Immature natural killer cell (primary cell): ENCODE measurements around the gene SLC24A3. TPM values are rescaled to one million over a fixed set of nuclear protein-coding genes. Genes with fewer than 3 reads are reported as not detected.

Source experiments
- DNase-seq, 3 donors: peaks; one replicate each; pipeline ENCODE4 v3.0.0; 2022; ENCODE audit warnings: mixed read lengths in 1 of 3
- H3K27ac Mint-ChIP-seq, 6 donors: one replicate each; pipeline ENCODE4 v1.8.0; 2020; ENCODE audit warnings: mixed read lengths in 6 of 6, mild to moderate bottlenecking in 5 of 6, inconsistent platforms in 4 of 6, moderate library complexity in 3 of 6
- H3K27me3 Mint-ChIP-seq, 3 donors: one replicate each; pipeline ENCODE4 v1.8.0; 2020 to 2021; ENCODE audit warnings: low read depth in 3 of 3, mild to moderate bottlenecking in 3 of 3, mixed read lengths in 3 of 3, moderate library complexity in 3 of 3, inconsistent platforms in 1 of 3
- H3K36me3 Mint-ChIP-seq, 3 donors: one replicate each; pipeline ENCODE4 v1.8.0; 2020; ENCODE audit warnings: mixed read lengths in 3 of 3, inconsistent platforms in 2 of 3, mild to moderate bottlenecking in 2 of 3
- H3K4me1 Mint-ChIP-seq, 2 donors: one replicate each; pipeline ENCODE4 v1.8.0; 2020; ENCODE audit warnings: inconsistent platforms in 2 of 2, mild to moderate bottlenecking in 2 of 2, mixed read lengths in 2 of 2, moderate library complexity in 1 of 2
- H3K4me3 Mint-ChIP-seq, 5 donors: one replicate each; pipeline ENCODE4 v1.8.0; 2020; ENCODE audit warnings: mild to moderate bottlenecking in 5 of 5, mixed read lengths in 5 of 5, inconsistent platforms in 3 of 5, moderate library complexity in 3 of 5
- H3K9me3 Mint-ChIP-seq, 6 donors: one replicate each; pipeline ENCODE4 v1.8.0; 2020; ENCODE audit warnings: mild to moderate bottlenecking in 6 of 6, mixed read lengths in 6 of 6, inconsistent platforms in 4 of 6, moderate library complexity in 3 of 6
- polyA plus RNA-seq, 3 donors: library from polyadenylated mRNA; unstranded; fragments of 300-500 nt; fragmentation: Illumina TruSeq; gene quantifications; one replicate each; pipeline ENCODE4 v1.2.3, GENCODE V29; 2021

SLC24A3 gene
- polyA plus RNA-seq, 3 donors from 2014 or later, result 0.10 TPM; not detected in 2

DNA sequence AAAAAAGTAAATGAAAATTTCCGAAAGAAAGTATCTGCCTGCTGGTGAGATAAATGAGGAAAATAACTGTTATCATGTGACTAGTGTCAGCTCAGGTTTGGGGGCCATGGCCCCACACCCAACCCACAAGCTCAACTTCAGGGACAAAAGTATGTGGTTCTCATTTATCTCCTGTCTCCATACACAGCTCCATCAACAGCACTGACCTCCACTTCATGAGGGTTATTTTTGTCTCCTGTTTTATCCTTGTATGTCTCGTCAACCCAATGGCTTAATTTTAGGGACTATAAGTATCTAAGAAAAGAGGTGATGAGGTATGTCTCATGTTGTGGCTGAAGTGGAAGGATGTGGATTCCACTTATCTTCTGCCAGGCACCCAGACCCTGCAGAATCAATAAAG lies 274.0 kb downstream of the SLC24A3 start:
- Mint-ChIP-seq H3K27ac (no peak overlapping the region), H3K9me3 (peaks cover 0 to 2% (median 0%) of the 10 kb centered on the region in 6 donors)
- DNase-seq, result no peak

DNA sequence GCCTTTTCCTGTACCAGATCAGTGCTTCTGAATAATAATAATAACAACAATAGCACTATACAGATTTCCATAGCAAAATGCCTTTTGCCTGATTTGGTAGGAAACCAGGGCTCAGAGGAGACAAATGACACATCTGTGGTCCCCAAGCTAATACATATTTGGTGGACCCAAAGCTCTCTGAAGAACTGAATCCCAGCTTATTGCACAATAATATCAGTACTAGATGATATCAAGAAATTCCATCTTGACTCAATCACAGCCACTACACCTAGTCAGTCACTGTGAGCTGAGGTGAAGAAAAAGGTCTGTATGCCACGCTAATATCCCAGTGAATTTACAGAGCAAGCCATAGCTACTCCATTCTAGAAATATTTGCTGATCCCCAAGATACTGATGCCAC lies 275.0 kb downstream of the SLC24A3 start:
- no peaks in the 10 kb centered on the region for H3K4me1 Mint-ChIP-seq
- no peak overlapping the region for H3K4me3 Mint-ChIP-seq
- no peaks in the 10 kb centered on the region for H3K36me3 Mint-ChIP-seq
- no peaks in the 10 kb centered on the region for H3K9me3 Mint-ChIP-seq
- DNase-seq, result no peak
- H3K27me3 Mint-ChIP-seq, result peaks cover 0 to 4% (median 3%) of the 10 kb centered on the region in 3 donors
- no peak overlapping the region for H3K27ac Mint-ChIP-seq

More for the DNA sequence above, 274.0 kb downstream of the SLC24A3 start:
- H3K36me3 Mint-ChIP-seq, result no peaks in the 10 kb centered on the region
- H3K27me3 Mint-ChIP-seq, result peaks cover 0 to 4% (median 3%) of the 10 kb centered on the region in 3 donors
- no peaks in the 10 kb centered on the region for H3K4me1 Mint-ChIP-seq
- no peak overlapping the region for H3K4me3 Mint-ChIP-seq

DNA sequence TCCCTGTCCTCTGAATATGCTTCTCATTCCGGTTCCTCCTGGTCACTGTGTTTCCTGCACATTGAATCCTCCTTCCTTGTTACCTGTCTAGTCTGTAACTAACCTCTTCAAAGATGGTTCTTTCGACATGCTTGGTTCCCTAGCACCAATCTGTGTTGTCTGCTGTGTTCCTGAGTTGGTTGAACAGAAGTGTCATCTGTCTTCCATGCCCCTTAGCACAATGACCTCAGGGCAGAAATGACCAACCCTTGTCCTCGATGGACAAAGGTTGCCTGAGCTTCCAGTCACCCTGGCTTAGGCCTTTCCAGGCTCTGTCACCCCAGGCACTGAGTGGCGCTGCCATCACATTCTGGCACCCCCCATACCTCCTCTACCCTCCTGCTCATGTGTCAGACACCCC lies 278.8 kb downstream of the SLC24A3 start:
- H3K27me3 Mint-ChIP-seq, result peaks cover 0 to 1% (median 0%) of the 10 kb centered on the region in 3 donors
- no peak for DNase-seq
- H3K36me3 Mint-ChIP-seq, result no peaks in the 10 kb centered on the region
- no peak overlapping the region for H3K27ac Mint-ChIP-seq
- H3K4me3 Mint-ChIP-seq, result no peak overlapping the region
- no peaks in the 10 kb centered on the region for H3K4me1 Mint-ChIP-seq
- H3K9me3 Mint-ChIP-seq, result no peaks in the 10 kb centered on the region

DNA sequence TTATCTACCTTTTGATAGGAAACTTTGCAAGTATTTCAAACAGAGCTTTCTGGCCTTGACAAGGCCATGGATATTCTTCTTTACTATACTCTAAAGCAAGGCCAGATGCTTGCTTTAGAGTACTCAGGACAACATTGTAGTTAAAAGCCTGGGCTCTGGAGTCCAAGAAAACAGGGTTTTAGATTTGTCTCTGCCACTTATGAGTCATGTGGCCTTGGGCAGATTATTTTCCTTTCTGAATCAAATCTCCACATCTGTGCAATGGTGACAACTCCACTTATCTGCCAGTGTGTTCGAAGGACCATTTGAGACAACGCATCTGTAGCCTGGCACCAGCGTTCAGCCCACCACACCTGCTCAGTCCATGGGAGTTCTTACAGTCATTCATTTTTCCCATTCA lies 279.7 kb downstream of the SLC24A3 start:
- H3K27ac Mint-ChIP-seq, result no peak overlapping the region
- no peaks in the 10 kb centered on the region for H3K4me1 Mint-ChIP-seq
- H3K36me3 Mint-ChIP-seq, result no peaks in the 10 kb centered on the region
- H3K4me3 Mint-ChIP-seq, result no peak overlapping the region
- no peaks in the 10 kb centered on the region for H3K9me3 Mint-ChIP-seq
- no peak for DNase-seq
- H3K27me3 Mint-ChIP-seq, result peaks cover 0 to 1% (median 0%) of the 10 kb centered on the region in 3 donors

DNA sequence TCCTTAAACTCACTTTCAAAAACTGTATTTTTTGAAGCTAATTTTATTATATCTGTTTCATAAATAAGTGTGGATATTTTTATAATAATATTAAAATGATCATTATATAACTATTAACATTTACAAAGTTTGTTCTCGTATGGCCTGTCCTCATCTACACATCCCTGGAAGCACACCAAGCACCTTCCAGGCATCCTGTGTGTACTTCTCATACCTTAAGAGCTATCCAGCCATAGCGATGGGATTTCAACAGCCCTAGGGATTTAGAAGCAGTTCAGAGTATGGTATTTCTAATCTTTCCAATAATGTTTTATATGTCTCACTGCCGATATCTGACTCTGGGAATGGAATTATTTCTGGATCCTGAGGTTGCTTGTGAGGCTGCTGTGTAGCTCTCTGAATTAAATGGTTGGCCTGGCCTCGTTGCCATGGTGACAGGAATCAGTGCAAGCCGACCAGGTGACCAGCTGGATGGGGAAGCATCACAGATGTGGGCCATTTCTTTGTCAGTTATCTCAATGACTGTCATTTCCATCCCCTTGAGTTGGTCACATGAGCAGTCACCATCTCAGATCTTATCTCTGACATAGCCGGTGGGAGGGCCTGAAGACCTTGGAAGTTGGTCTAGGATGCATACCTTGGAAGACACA lies 280.4 kb downstream of the SLC24A3 start:
- DNase-seq, result no peak
- Mint-ChIP-seq H3K9me3 (no peaks in the 10 kb centered on the region), H3K4me3 (no peak overlapping the region), H3K27ac (no peak overlapping the region), H3K36me3 (no peaks in the 10 kb centered on the region), H3K4me1 (no peaks in the 10 kb centered on the region), H3K27me3 (peaks cover 0 to 1% (median 0%) of the 10 kb centered on the region in 3 donors)

DNA sequence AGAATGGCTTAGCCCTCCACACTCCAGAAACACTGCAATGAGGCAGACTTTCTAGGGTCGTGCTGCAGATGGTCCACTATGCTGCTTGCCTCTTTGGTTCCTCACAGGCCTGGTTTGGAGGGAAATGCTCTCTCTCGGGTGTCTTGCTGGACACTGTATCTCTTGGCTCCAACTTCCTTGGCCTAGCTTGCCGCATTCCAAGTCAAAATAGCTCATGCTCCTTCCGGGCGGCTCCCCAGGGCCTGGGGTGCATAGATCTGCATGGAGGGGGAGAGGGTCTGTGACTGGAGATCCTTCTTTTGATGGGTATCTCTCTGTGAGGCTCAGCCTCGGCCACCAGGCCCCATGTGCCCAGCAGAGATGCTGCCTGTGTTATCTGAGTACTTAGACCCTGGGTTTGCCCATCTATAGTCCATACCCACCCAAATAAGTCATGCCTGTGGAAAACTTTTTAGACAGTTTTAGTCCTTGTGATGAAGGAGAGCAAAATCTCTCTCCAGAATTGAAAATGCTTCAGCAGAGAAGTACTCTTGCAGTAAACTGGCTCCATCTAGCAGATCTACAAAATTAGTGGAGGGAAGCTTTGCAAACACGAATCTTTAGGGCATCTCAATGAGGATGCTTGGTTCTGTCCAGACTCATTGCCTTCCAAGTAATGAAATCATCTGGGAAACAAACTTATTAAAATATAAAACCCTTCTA lies 281.5 kb downstream of the SLC24A3 start:
- Mint-ChIP-seq H3K36me3 (no peaks in the 10 kb centered on the region), H3K4me1 (peaks cover 0 to 3% of the 10 kb centered on the region in 2 donors), H3K27me3 (peaks cover 0 to 3% (median 1%) of the 10 kb centered on the region in 3 donors)

DNA sequence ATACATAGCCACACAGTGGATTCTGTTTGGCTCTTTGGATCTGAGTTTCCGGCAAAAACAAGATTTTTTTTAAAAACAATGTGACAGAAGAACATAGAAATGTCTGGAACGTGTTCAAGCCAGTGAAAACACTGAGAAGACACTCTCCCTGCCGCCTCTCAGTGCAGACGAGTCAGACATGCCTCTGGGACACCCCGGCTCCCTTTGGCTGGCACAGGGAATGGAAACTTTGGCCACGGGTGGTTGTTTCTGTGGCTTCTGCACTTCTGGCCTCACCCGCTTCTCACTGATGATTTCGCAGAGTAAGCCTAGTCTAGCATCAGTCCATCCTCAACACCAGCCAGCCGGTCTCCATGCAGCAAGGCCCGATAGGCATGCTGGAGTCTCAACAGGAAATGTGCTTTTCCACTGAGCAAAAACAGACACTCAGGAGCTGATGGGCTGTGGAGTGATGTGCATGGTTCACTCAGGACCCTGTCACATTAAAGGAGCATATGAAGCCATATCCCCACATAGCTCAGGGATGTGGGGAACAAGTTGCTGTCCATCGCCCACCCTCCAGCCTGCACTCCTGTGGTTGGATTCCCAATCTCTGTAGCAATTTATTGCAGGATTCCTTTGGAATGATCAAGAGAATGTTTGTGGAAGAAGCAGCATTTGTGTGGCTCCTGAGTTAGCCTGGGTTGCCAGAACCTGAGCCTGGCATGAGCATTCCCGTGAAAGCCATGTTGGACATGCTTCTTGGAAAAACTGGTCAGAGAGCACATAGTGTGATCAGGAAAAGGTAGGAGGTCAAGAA lies 283.7 kb downstream of the SLC24A3 start:
- DNase-seq, result no peak
- Mint-ChIP-seq H3K4me1 (peaks cover 0 to 3% of the 10 kb centered on the region in 2 donors), H3K36me3 (no peaks in the 10 kb centered on the region), H3K27me3 (peaks cover 0 to 3% (median 1%) of the 10 kb centered on the region in 3 donors), H3K4me3 (no peak overlapping the region), H3K27ac (no peak overlapping the region), H3K9me3 (no peaks in the 10 kb centered on the region)

More for the DNA sequence above, 281.5 kb downstream of the SLC24A3 start:
- H3K9me3 Mint-ChIP-seq, result no peaks in the 10 kb centered on the region
- H3K4me3 Mint-ChIP-seq, result no peak overlapping the region
- DNase-seq, result no peak
- no peak overlapping the region for H3K27ac Mint-ChIP-seq

DNA sequence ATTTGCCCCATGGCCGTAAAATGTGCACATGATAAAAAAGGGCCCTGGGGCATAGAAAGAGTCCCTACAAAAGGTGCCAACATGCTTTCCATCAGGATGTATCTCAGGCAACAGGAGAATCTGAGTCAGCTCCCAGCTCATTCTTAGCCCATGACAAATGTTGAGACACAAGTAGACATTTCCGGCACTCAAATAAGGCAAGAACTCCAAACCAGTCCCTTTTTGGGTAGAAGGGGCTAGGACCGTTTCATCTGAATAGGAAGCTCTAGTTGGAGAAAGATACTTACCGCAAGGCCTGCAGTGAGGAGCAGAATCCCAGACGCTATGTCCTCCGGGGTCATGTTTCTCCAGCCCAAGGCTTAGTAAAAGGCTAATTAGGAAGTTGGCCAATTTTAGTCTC lies 284.6 kb downstream of the SLC24A3 start:
- Mint-ChIP-seq H3K4me3 (no peak overlapping the region), H3K27ac (no peak overlapping the region), H3K27me3 (peaks cover 0 to 3% (median 0%) of the 10 kb centered on the region in 3 donors), H3K36me3 (no peaks in the 10 kb centered on the region), H3K9me3 (no peaks in the 10 kb centered on the region), H3K4me1 (peaks cover 0 to 3% of the 10 kb centered on the region in 2 donors)
- DNase-seq, result no peak

DNA sequence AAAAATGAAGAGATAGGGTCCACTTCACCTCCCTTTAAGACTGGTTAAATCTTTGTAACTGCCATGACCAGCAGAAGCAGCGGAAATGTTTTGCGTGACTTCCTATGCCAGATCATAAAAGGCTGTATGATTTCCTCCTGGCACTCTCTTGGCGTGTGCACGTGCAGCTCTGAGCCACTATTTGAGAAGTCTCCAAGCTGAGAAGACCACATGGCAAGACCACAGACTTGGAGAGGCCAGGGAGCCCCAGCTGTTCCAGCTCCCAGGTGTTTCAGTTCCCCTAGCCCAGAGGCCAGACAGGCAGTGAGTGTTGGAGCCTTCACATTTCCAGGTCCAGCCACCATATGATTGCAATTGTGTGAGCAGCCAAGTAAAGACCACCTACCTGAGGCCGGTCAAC lies 286.3 kb downstream of the SLC24A3 start:
- Mint-ChIP-seq H3K27me3 (peaks cover 0 to 3% (median 0%) of the 10 kb centered on the region in 3 donors), H3K27ac (no peak overlapping the region), H3K4me3 (no peak overlapping the region), H3K36me3 (no peaks in the 10 kb centered on the region), H3K4me1 (peaks cover 0 to 3% of the 10 kb centered on the region in 2 donors), H3K9me3 (no peaks in the 10 kb centered on the region)
- DNase-seq, result no peak

DNA sequence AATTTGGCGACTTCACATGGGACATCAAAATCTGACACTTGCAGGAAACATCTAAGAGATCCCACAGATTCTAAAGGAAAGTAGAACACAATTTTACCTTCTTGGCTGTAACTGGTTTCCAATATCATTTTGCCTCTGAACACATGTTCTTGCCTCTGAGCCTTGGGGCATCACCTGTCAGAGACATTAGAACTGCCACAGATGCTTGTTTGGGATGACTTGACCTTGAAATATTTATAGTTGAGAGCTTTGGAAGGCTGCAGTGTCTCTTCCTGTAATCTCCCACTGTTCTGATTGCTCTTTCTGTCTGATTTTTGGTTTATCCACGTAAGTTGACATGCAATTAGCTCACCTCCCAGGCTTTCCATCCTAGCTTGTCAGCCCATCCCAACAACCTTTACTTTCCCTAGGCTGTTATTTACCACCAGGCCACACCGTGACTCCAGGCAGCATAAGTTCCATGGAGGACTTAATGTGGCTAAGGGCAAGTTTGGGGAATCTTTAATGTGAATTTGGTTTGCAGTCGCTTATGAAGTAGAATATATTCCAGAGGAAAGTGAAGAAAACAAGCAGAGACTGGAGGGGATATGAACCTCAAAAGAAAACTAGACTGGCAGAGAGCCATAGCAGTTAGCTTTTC lies 289.2 kb downstream of the SLC24A3 start:
- Mint-ChIP-seq H3K27me3 (peaks cover 0 to 3% (median 0%) of the 10 kb centered on the region in 3 donors), H3K27ac (no peak overlapping the region), H3K4me3 (no peak overlapping the region), H3K4me1 (peaks cover 0 to 3% of the 10 kb centered on the region in 2 donors), H3K9me3 (no peaks in the 10 kb centered on the region), H3K36me3 (no peaks in the 10 kb centered on the region)
- DNase-seq, result no peak

DNA sequence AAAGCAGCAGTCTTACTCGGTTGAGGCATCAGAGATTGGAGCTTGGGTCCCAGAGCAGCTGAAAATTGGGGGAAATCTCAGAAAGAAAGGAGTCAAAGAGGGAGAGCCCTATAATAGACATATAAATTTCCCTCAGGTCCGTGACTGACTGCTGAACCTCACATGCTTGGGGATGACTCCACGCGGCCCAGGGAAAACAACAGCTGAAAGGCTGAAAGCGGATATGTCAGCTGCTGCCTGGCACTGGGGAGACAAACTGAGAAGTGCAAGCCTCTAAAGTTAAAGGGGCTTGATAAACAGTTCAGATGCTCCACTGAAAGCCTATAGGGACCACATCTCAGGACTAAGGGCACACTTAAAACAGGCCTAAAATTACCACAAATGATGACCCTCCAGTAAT lies 289.7 kb downstream of the SLC24A3 start:
- Mint-ChIP-seq H3K9me3 (no peaks in the 10 kb centered on the region), H3K4me3 (no peak overlapping the region), H3K27ac (no peak overlapping the region), H3K36me3 (no peaks in the 10 kb centered on the region), H3K27me3 (peaks cover 0 to 3% (median 0%) of the 10 kb centered on the region in 3 donors), H3K4me1 (peaks cover 0 to 3% of the 10 kb centered on the region in 2 donors)
- DNase-seq, result no peak

DNA sequence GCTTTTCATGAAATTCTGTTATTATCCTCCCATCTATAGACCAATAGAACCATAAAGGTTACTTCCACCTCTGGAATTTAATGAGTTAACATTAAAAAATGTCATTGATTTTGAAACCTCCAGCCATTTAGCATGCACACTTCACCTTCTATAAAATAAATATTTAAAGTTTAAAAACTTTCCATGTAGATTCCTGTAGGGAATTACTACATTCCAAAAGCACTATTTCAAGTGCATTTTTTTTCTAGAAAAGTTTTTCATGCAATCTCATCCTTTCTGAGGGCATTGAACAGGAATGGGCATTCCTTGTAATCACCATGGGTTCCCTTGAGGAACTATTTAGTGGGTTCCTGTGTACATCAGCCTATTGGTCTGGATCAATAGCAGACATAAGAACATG lies 291.8 kb downstream of the SLC24A3 start:
- Mint-ChIP-seq H3K27me3 (no peaks in the 10 kb centered on the region), H3K9me3 (no peaks in the 10 kb centered on the region), H3K4me1 (peaks cover 3 to 4% of the 10 kb centered on the region in 2 donors), H3K27ac (no peak overlapping the region), H3K36me3 (no peaks in the 10 kb centered on the region), H3K4me3 (no peak overlapping the region)
- DNase-seq, result no peak

DNA sequence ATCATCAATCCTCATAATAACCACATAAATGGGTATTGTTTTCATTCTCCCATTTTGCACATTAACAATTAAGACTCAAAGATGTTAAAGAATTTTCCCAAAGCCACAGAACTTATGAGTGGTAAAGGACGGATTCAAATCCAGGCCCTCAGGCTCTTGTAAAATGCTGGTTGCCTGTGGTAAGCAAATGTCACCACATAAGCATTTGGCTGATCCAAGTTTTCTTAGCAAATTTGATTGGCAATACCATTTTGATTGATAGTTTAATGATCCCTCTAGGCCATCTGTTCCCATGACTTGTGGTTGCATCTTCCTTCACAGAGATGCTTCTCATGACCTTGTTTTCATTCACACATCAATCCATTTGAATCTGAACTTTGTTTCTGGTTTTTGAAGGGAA lies 293.6 kb downstream of the SLC24A3 start:
- Mint-ChIP-seq H3K27me3 (no peaks in the 10 kb centered on the region), H3K9me3 (no peaks in the 10 kb centered on the region), H3K27ac (no peak overlapping the region)

More for the DNA sequence above, 293.6 kb downstream of the SLC24A3 start:
- no peak for DNase-seq
- Mint-ChIP-seq H3K4me3 (no peak overlapping the region), H3K4me1 (peaks cover 3 to 4% of the 10 kb centered on the region in 2 donors), H3K36me3 (no peaks in the 10 kb centered on the region)
